Activated CD4-positive, alpha-beta T cell treated with anti-CD3 and anti-CD28 coated beads for 36 hours (primary cell): ENCODE data around the gene TBX18. TPM values are rescaled to one million over a fixed set of nuclear protein-coding genes. Genes with fewer than 3 reads are reported as not detected.

Source experiments
- ATAC-seq: fragments of 200-7000 bp; cut with Tn5 transposase; one replicate; pipeline ENCODE4 v1.10.0; 2021; ENCODE audit warnings: mild to moderate bottlenecking, moderate library complexity
- CTCF ChIA-PET: fragments of 350-600 bp; sonication (Branson Sonifier 250); formaldehyde crosslinking; loops from one replicate; lab custom pipeline; 2021; ENCODE audit warnings: antibody characterized with exemption; lab: Charles Lee
- POLR2A ChIA-PET: fragments of 350-600 bp; sonication (Branson Sonifier 250); formaldehyde crosslinking; loops from one replicate; lab custom pipeline; 2021; ENCODE audit warnings: antibody characterized with exemption, inconsistent platforms; lab: Charles Lee
- DNase-seq: peaks from one replicate; pipeline ENCODE4 v3.0.0-alpha.2; 2020
- H3K27ac Mint-ChIP-seq: one replicate; pipeline ENCODE4 v1.8.0; 2021; ENCODE audit warnings: mixed read lengths
- H3K27me3 Mint-ChIP-seq: one replicate; pipeline ENCODE4 v1.8.0; 2021; ENCODE audit warnings: mixed read lengths
- H3K36me3 Mint-ChIP-seq: one replicate; pipeline ENCODE4 v1.8.0; 2021; ENCODE audit warnings: low read depth, mixed read lengths
- H3K4me1 Mint-ChIP-seq: one replicate; pipeline ENCODE4 v1.8.0; 2021; ENCODE audit warnings: mixed read lengths
- H3K4me3 Mint-ChIP-seq: one replicate; pipeline ENCODE4 v1.8.0; 2021; ENCODE audit warnings: mild to moderate bottlenecking, moderate library complexity, mixed read lengths
- H3K9me3 Mint-ChIP-seq: one replicate; pipeline ENCODE4 v1.8.0; 2021; ENCODE audit warnings: low read depth, mixed read lengths
- intact Hi-C, 2 experiments: fragments of 100-400 bp; cut with DNase I in 1 of 2; cut with micrococcal nuclease in 1 of 2; formaldehyde crosslinking; loops; one replicate each; pipeline versions ENCODE4 v1.14.2 to v1.15.1; 2022 to 2024; cut with DNase I, micrococcal nuclease
- total RNA-seq, 2 experiments: library from RNA; stranded (reverse); gene quantifications; one replicate each; pipeline ENCODE4 v1.2.3, GENCODE V29; 2021

Gene TBX18
- total RNA-seq, 2 experiments from 2014 or later: not detected

DNA sequence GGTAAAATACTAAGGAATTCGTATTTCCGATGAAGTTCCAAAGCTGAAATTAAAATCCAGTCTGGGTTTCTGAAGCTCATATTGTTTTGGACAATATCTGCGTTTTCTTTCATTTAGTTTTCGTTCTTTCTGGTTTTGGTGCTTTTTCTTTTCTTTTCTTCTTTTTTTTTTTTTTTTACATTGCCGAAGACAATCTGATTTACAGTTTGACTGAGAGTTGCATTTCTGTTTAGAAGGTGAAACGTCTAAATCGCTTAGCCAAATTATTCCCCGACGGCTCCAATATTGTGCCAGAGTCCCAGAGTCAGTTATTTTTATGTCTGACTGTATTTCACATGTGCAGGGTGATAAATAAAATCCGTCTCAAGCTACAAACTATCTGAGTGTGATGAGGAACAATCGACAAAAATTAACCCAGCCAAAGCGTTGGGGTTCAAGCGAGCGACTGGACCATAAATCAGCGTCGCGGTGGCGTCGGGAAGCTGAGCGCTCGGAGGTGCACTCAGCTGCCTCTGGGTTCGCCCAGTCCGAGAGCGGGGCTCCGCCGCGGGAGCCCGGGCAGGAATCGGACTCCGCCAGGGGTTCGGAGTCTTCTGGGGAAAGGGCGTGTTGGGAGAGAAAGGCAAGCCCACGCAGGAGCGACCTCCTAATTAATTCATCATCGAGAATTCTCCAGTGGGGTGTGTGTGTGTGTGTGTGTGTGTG, 8.2 kb upstream of the TBX18 start:
- H3K4me1 Mint-ChIP-seq: peaks cover 4% of the 10 kb centered on the region
- H3K4me3 Mint-ChIP-seq: no peak overlapping the region
- ATAC-seq: no peak
- peaks cover 5% of the 10 kb centered on the region for H3K36me3 Mint-ChIP-seq
- H3K27me3 Mint-ChIP-seq: peaks cover 65% of the 10 kb centered on the region
- intact Hi-C loops: loop anchor here in 1 of 2 experiments (1.0 to 10.0 kb wide), 3 partner anchors 8 to 552 kb away; partner anchors contain the start of gene TBX18
- ChIA-PET CTCF (interaction anchor here (0.7 to 1.1 kb wide), 2 partner anchors 10 to 691 kb away, joined by 4 read pairs; no protein-coding TSS in a partner anchor), POLR2A (no interaction called here)
- H3K9me3 Mint-ChIP-seq: peaks cover 2% of the 10 kb centered on the region
- H3K27ac Mint-ChIP-seq: no peak overlapping the region
- no peak for DNase-seq

DNA sequence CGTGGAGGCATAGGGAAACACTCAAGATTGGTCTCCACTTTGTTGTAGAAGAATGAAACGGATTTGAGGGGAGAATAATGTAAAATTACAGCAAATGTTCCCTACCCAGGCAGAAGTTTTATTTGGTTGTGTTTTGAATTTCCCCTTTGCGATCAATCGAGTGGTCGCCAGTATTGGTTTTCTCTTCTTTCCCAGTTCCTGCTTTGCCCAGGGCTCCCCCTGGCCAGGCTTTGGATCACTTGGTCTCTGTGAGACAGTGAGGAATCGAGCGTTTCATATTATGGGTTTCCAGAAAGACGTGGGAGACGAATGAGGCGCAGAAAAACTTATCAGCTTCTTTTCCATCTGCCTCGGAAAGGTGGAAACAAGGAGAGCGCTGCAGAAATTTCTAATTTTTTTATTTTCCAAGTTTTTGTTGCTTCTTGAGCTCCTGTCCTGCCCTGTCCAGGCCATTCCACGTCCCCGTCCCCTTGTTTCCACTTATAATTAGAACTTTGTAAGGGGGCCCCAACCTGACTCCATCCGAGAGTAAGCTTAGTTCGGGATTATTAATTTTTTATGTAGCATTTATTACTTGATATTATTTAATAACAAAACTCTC, 7.5 kb upstream of the TBX18 start:
- ChIA-PET CTCF (interaction anchor here (0.7 to 1.1 kb wide), 2 partner anchors 9 to 692 kb away, joined by 4 read pairs; no protein-coding TSS in a partner anchor), POLR2A (no interaction called here)
- ATAC-seq (no peak), DNase-seq (no peak)
- intact Hi-C loops: loop anchor here in 1 of 2 experiments (10.0 kb wide), 2 partner anchors 347 to 553 kb away; no protein-coding TSS in a partner anchor
- Mint-ChIP-seq H3K36me3 (peaks cover 5% of the 10 kb centered on the region), H3K27ac (no peak overlapping the region), H3K4me3 (no peak overlapping the region), H3K27me3 (peaks cover 66% of the 10 kb centered on the region), H3K4me1 (peaks cover 4% of the 10 kb centered on the region), H3K9me3 (peaks cover 2% of the 10 kb centered on the region)

DNA sequence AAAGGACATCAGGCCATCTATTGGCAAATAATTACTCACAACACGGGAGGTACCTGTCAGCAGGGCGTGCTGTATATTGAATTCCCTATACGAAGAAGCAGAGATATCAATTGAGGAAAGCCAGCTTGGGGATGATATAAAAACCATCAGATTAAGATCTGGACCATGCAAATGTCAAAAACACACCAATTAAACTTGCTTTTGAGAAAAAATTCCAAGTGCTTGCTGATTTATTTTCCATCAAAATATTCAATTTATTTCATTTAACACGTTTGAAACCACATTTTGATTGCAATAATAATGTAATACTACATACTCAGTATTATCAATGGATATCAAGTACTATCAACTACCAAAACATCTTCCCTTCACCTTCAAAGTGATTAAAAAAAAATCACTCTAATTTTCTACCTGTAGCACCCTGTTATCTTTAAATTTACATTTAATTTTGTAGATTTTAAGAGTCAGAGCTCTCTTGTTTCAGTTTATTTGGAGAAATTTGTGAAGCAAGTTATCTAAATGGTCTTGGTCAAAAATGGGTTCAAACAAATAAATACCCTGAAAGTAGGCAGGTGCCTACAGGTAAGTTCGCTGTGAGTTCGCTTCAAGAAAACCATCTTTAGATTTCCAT, 6.8 kb upstream of the TBX18 start:
- POLR2A ChIA-PET: no interaction called here
- Mint-ChIP-seq H3K9me3 (peaks cover 2% of the 10 kb centered on the region), H3K36me3 (peaks cover 5% of the 10 kb centered on the region), H3K27me3 (peaks cover 62% of the 10 kb centered on the region), H3K4me3 (no peak overlapping the region), H3K27ac (no peak overlapping the region), H3K4me1 (peaks cover 4% of the 10 kb centered on the region)
- CTCF ChIA-PET: no interaction called here
- no peak for DNase-seq
- intact Hi-C loops: loop anchor here in 1 of 2 experiments (10.0 kb wide), 2 partner anchors 346 to 554 kb away; no protein-coding TSS in a partner anchor
- no peak for ATAC-seq

DNA sequence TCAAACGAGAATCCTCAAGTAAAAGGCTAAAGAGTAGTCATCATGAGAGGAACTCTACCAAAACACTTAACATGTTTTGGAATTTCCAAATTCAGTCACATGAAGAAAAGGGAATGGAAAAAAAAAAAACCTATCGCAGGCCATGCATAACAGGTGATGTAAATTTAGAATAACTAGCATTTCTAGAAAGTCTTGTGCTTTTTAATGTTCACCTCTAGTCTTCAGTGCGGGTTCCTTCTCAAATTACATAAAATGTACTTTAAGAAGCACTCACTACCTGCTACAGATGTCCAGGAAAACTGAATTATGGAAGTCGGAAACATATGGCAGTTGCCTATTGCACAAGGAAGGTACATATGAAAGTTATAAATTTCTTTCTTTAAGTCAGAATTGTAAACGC, 6.1 kb upstream of the TBX18 start:
- intact Hi-C loops: loop anchor here in 1 of 2 experiments (10.0 kb wide), 2 partner anchors 346 to 554 kb away; no protein-coding TSS in a partner anchor
- no peak overlapping the region for H3K27ac Mint-ChIP-seq
- CTCF ChIA-PET: no interaction called here

DNA sequence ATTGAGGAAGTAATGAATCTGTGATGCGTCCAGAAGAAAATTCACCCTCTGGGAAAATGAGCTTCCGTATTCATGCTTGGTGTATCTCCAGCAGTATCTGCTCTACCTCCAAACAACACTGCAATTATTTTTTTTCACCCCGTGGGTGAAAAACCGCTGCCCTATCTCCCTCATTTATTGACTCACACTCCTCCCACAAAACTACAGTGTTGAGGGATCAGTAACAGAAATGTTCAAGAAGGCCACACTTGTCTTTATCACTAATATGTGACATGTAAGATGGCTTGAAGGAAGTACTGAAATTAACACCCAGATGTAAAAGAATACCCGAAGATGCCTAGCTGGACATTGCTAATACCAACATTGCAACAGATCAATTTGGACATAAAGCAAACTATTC, 4.9 kb upstream of the TBX18 start:
- Mint-ChIP-seq H3K27me3 (peaks cover 62% of the 10 kb centered on the region), H3K9me3 (peaks cover 4% of the 10 kb centered on the region), H3K4me1 (peaks cover 7% of the 10 kb centered on the region), H3K4me3 (no peak overlapping the region), H3K27ac (no peak overlapping the region), H3K36me3 (peaks cover 5% of the 10 kb centered on the region)
- ATAC-seq (no peak), DNase-seq (no peak)
- ChIA-PET CTCF (no interaction called here), POLR2A (no interaction called here)
- intact Hi-C loops: loop anchor here in 1 of 2 experiments (10.0 kb wide), 1 partner anchor 1065 kb away; the partner anchor contains the start of gene SNAP91

More for the DNA sequence above, 6.1 kb upstream of the TBX18 start:
- POLR2A ChIA-PET: no interaction called here
- Mint-ChIP-seq H3K4me1 (peaks cover 4% of the 10 kb centered on the region), H3K4me3 (no peak overlapping the region), H3K27me3 (peaks cover 62% of the 10 kb centered on the region), H3K9me3 (peaks cover 4% of the 10 kb centered on the region), H3K36me3 (peaks cover 5% of the 10 kb centered on the region)
- DNase-seq (no peak), ATAC-seq (no peak)

DNA sequence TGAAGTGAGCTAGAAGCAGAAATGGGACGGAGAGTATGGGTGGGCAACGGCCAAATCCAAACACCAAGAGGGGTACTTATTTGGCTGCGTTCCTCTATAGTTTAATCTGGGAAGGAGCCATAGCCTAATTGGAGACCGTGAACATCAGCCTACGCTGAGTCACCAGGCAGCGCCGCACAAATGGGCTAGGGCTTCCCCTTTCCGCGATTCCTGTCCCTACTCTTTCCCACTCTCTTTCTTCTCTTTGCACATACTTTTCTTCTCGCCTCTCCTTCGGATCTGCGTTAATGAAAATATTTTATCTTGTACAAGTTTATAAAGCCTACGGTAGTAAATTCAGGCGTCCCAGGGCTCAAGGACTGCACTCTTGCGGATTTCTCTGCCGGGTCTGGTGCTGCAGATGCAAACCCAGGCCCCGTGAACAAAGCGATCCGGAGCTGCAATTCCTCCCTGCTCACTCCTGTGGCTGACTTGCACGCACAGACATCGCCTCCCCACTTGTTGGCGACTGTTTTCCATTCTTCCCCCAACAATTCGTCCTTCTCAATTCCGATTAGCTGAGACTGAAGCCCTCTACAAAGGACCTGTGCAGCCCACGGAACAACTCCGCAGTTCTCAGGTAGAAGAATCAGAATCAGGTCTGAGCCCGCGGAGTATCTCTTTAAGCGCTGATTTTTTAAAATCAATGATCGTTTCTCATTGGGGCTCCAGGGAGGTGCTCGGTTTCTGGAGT, 4.2 kb upstream of the TBX18 start:
- H3K4me3 Mint-ChIP-seq: no peak overlapping the region
- H3K4me1 Mint-ChIP-seq: peaks cover 7% of the 10 kb centered on the region
- CTCF ChIA-PET: no interaction called here
- DNase-seq: no peak
- H3K27me3 Mint-ChIP-seq: peaks cover 62% of the 10 kb centered on the region
- intact Hi-C loops: loop anchor here in 1 of 2 experiments (10.0 kb wide), 1 partner anchor 1064 kb away; the partner anchor contains the start of gene SNAP91
- POLR2A ChIA-PET: no interaction called here
- no peak for ATAC-seq
- peaks cover 4% of the 10 kb centered on the region for H3K9me3 Mint-ChIP-seq
- H3K36me3 Mint-ChIP-seq: peaks cover 5% of the 10 kb centered on the region
- no peak overlapping the region for H3K27ac Mint-ChIP-seq

DNA sequence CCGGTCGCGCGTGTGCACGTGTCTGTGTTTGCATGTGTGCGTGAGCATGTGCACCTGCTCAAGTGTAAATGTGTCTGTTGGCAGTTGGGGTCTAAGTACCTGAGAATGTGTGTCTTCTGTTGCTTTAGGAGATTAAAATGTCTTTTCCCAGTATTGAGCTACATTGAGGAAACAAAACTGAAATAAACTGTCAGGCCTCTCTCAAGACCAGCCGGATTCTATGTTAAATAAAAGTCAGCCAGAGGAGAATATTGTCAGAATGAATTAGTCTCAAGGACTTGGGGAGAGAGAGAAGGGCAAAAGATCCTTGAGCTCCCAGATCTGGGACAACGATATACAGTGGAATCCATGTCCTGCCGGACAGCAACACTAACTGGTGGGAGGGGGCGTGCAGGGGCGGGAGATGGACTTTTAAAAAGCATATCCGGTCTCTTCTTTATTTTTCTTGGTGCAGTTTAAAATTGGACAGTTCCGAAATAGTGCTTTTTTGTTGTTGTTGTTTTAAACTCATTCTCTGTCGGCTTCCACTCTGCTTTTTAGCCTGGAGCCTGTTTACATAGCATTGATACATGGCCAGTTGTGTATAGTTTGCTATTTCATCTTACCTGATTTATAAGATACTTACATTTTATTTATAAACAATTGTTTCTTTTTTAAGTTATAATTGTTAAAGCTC, 3.3 kb upstream of the TBX18 start:
- Mint-ChIP-seq H3K27me3 (peaks cover 60% of the 10 kb centered on the region), H3K4me3 (no peak overlapping the region), H3K4me1 (peaks cover 11% of the 10 kb centered on the region), H3K9me3 (peaks cover 4% of the 10 kb centered on the region), H3K27ac (no peak overlapping the region), H3K36me3 (peaks cover 5% of the 10 kb centered on the region)
- intact Hi-C loops: loop anchor here in 1 of 2 experiments (10.0 kb wide), 1 partner anchor 1063 kb away; the partner anchor contains the start of gene SNAP91
- no peak for ATAC-seq
- no peak for DNase-seq
- ChIA-PET POLR2A (no interaction called here), CTCF (interaction anchor here (0.7 kb wide), 1 partner anchor 11 kb away, joined by 6 read pairs; no protein-coding TSS in a partner anchor)

DNA sequence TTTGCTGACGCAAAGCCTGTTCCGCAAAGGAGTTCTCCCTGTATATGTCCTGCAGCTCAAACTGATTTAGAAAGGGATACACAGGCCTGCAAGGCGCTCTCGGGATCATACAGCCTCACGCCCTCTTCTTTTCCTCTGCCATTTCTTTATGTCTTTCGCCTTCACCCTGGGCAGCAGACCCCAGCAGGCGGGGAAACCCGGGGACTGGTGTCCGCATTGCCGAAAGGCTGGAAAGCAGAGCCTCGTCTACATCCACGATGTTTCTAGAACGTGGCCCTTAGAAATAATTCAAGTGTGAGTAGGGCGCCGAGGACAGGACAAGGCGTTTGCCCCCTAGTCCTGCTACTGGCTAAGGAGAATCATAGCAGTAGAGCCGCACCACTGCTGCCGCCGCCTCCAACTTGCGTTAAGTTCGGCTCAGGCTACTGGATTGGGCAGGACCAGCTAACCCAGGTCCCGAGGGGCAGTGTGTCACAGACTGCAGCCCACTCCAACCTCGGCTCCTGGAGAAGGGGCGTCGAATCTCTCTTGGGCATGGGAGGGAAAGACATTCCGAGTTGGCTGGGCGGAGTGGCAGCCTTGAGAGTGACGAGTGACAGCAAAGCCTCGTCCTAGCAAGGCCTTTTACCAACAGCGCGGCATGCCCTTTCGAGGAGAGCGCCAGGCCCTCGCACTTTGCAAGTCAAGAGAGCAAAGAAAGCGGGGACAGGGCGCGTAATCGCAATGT, 2.6 kb upstream of the TBX18 start:
- DNase-seq: peak; percentile 8
- Mint-ChIP-seq H3K27me3 (peaks cover 62% of the 10 kb centered on the region), H3K4me1 (peaks cover 11% of the 10 kb centered on the region), H3K27ac (no peak overlapping the region), H3K36me3 (peaks cover 5% of the 10 kb centered on the region), H3K9me3 (peaks cover 4% of the 10 kb centered on the region), H3K4me3 (no peak overlapping the region)
- ATAC-seq: no peak
- ChIA-PET CTCF (interaction anchor here (0.6 kb wide), 1 partner anchor 623 kb away, joined by 3 read pairs; no protein-coding TSS in a partner anchor), POLR2A (no interaction called here)
- intact Hi-C loops: loop anchor here in 1 of 2 experiments (10.0 kb wide), 1 partner anchor 1062 kb away; the partner anchor contains the start of gene SNAP91

DNA sequence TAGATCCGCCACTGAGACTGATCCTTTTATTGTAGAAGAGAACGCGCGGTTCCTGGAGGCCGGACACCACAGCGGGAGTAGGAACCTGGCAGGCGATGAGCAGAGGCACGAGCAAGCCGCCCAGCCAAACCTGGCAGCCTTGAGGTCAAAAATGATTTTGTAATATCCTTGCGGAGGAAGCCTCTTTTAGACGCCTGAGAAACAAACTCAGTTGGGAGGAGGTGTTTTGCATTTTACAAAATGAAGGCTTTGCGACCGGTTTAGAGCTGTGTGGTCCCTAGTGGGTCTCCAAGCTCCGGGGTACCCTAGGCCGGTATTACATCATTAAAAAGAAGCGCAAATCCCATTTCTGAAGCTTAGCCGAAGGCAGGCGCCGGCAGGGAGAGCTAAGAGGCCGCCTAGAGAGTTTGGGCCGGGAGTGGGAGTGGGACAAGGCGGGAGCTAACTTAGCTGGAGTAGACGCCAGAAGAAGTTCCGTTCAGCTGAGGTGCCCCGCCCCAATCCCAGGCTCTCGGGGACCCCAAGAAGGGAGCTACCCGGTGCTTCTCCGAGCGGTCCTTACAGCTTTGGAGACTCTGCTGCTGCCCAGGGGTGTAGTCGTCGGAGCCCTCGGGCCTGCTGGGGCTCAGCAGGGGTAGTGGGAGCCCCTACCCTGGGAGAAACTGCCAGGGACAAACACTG, 1.9 kb upstream of the TBX18 start:
- peak; percentile 6 for DNase-seq
- CTCF ChIA-PET: interaction anchor here (0.6 kb wide), 1 partner anchor 623 kb away, joined by 3 read pairs; no protein-coding TSS in a partner anchor

More for the DNA sequence above, 1.9 kb upstream of the TBX18 start:
- ATAC-seq: no peak
- peaks cover 2% of the 10 kb centered on the region for H3K36me3 Mint-ChIP-seq
- peaks cover 11% of the 10 kb centered on the region for H3K4me1 Mint-ChIP-seq
- no peak overlapping the region for H3K4me3 Mint-ChIP-seq
- no peak overlapping the region for H3K27ac Mint-ChIP-seq
- POLR2A ChIA-PET: no interaction called here
- intact Hi-C loops: loop anchor here in 1 of 2 experiments (10.0 kb wide), 1 partner anchor 1061 kb away; the partner anchor contains the start of gene SNAP91
- peaks cover 59% of the 10 kb centered on the region for H3K27me3 Mint-ChIP-seq
- peaks cover 4% of the 10 kb centered on the region for H3K9me3 Mint-ChIP-seq
